OCI-LY7 (cell line): ENCODE data around the gene CRY1. TPM values are rescaled to one million over a fixed set of nuclear protein-coding genes. Genes with fewer than 3 reads are reported as not detected.

Experiments
- BruUV-seq: library from RNA; stranded (reverse); fragments of 400-500 nt; replicated peaks from 2 replicates; lab custom pipeline; 2021; lab: Mats Ljungman, UMichigan
- CTCF ChIA-PET: fragments of 300-600 bp; sonication (Branson Sonifier 250); formaldehyde crosslinking; loops from one replicate; lab custom pipeline; 2022; ENCODE audit warnings: antibody characterized with exemption; ENCODE audit not compliant: unreplicated experiment; lab: Charles Lee
- POLR2A ChIA-PET: fragments of 300-600 bp; sonication (Branson Sonifier 250); formaldehyde crosslinking; loops from one replicate; lab custom pipeline; 2022; ENCODE audit warnings: antibody characterized with exemption; lab: Charles Lee
- DNase-seq: peaks from one replicate; pipeline ENCODE4 v3.0.0-alpha.2; 2015; ENCODE audit warnings: low spot score
- H2AFZ ChIP-seq: fragments of 200-600 bp; sonication (generic), shearing (Covaris generic); 2 replicates; pipeline ENCODE4 v1.6.1; 2014; ENCODE audit warnings: mild to moderate bottlenecking, antibody characterized with exemption, low read length, moderate library complexity
- H3K27ac ChIP-seq: fragments of 200-600 bp; sonication (generic); 2 replicates; pipeline ENCODE4 v1.5.1; 2014; ENCODE audit warnings: mixed run types, low read depth, mild to moderate bottlenecking, moderate library complexity, low read length, inconsistent platforms; ENCODE audit not compliant: poor library complexity, severe bottlenecking
- H3K36me3 ChIP-seq: fragments of 200-600 bp; sonication (generic); 2 replicates; pipeline ENCODE4 v1.6.1; 2014; ENCODE audit warnings: mild to moderate bottlenecking, antibody characterized with exemption, low read length, moderate library complexity, mixed read lengths; ENCODE audit not compliant: insufficient read depth
- H3K4me1 ChIP-seq: fragments of 200-600 bp; sonication (generic); 2 replicates; pipeline ENCODE4 v1.5.1; 2014; ENCODE audit warnings: mild to moderate bottlenecking, low read length; ENCODE audit not compliant: insufficient read depth, poor library complexity, severe bottlenecking
- H3K4me2 ChIP-seq: fragments of 200-600 bp; sonication (generic); 2 replicates; pipeline ENCODE4 v1.6.1; 2014; ENCODE audit warnings: mild to moderate bottlenecking, low read length
- H3K4me3 ChIP-seq: fragments of 200-600 bp; sonication (generic); 2 replicates; pipeline ENCODE4 v1.5.1; 2014; ENCODE audit warnings: mild to moderate bottlenecking, low read depth, low read length; ENCODE audit not compliant: poor library complexity, severe bottlenecking
- H3K79me2 ChIP-seq: fragments of 200-600 bp; sonication (generic); 2 replicates; pipeline ENCODE4 v1.6.1; 2016; ENCODE audit warnings: low read depth, mild to moderate bottlenecking, low read length, moderate library complexity, mixed read lengths; ENCODE audit not compliant: insufficient read depth
- H3K9me2 ChIP-seq: fragments of 200-600 bp; sonication (generic); 2 replicates; pipeline ENCODE4 v1.6.1; 2016; ENCODE audit warnings: mild to moderate bottlenecking, low read length, mixed read lengths; ENCODE audit not compliant: insufficient read depth
- H3K9me3 ChIP-seq: fragments of 200-600 bp; sonication (generic); 2 replicates; pipeline ENCODE4 v1.6.1; 2014; ENCODE audit warnings: mild to moderate bottlenecking, mixed run types, low read length, mixed read lengths
- H4K20me1 ChIP-seq: fragments of 200-600 bp; sonication (generic); 2 replicates; pipeline ENCODE4 v1.6.1; 2014; ENCODE audit warnings: mild to moderate bottlenecking, antibody characterized with exemption, low read length, moderate library complexity, mixed read lengths; ENCODE audit not compliant: insufficient read depth
- CTCF ChIP-seq: fragments of 200-600 bp; sonication (generic); conservative IDR thresholded peaks from 2 replicates; pipeline ENCODE4 v1.5.1; 2014; ENCODE audit warnings: mild to moderate bottlenecking, antibody characterized with exemption, low read length, moderate library complexity, mixed read lengths
- EZH2phosphoT487 ChIP-seq: fragments of 200-600 bp; sonication (generic); IDR thresholded peaks from 2 replicates; pipeline ENCODE4 v1.6.1; 2018; ENCODE audit warnings: low read depth, borderline replicate concordance, mild to moderate bottlenecking, mixed run types, antibody characterized with exemption, low read length, moderate library complexity, mixed read lengths
- intact Hi-C: fragments of 100-400 bp; cut with micrococcal nuclease; formaldehyde crosslinking; loops from one replicate; pipeline ENCODE4 v1.10.0; 2022; ENCODE audit not compliant: unreplicated experiment
- total RNA-seq, 2 experiments: library from RNA; depleted of rRNA in 1 of 2; stranded (reverse); fragments of >200 nt in 1 of 2; shearing (Covaris generic) in 1 of 2; gene quantifications; 2 replicates each; pipeline ENCODE4 v1.2.3, GENCODE V29; 2014 to 2022

Gene CRY1
- total RNA-seq, 2 experiments from 2014 or later, result not detected

DNA sequence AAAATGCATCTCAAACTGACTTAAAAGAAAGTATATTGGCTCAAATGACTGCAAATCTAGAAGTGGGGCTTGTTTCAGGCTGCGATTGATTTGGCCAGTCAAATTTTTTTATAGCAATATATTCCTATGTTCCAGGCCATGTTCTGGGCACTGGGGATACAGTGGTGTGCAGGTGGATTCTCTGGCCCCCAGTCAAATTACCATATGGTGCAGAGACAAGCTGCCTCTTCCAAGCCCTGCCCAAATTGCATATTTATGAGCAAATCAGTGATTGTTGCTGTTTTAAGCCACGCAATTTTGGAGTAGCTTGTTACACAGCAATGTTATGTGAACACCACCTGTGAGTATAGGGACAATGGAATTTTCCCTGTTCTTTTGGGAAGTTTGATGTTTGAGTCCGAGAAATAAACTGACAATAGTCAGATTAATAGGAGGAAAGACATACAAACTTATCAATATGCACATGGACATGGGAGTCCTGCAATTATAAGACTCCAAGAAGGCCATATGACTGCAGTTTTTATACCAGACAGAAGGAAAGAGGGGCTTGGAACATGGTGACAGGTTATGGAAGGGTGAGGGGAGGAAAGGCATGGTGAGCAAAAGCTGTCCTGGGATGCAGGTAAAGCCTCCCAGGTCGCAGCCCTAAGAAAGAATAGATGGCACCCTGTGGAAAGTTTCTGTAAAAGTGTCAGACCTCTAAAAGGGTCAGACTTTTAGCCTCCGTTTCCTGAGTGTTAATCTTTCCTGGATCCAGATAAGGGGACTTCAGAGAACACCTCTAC is 13.1 kb upstream of the CRY1 start:
- Histone ChIP-seq H3K79me2 (no peaks in the 10 kb centered on the region), H3K27ac (no peak overlapping the region), H3K4me1 (no peaks in the 10 kb centered on the region), H2AFZ (no peak overlapping the region), H3K9me3 (no peaks in the 10 kb centered on the region), H4K20me1 (no peaks in the 10 kb centered on the region), H3K36me3 (no peaks in the 10 kb centered on the region), H3K9me2 (no peaks in the 10 kb centered on the region), H3K4me2 (no peak overlapping the region), H3K4me3 (no peak overlapping the region)
- intact Hi-C loops, result no loop called here
- POLR2A ChIA-PET, result no interaction called here
- DNase-seq, result no peak
- TF ChIP-seq CTCF (no peak), EZH2phosphoT487 (no peak)
- CTCF ChIA-PET, result no interaction called here
- BruUV-seq, result no TSS peak

- no peaks in the 10 kb centered on the region for H3K9me3 ChIP-seq
- intact Hi-C loops, result no loop called here
Observed at GRCh38 chr12:107105410-107105703, 12.0 kb upstream of the CRY1 start.

More at GRCh38 chr12:107105410-107105703, 12.0 kb upstream of the CRY1 start:
- Histone ChIP-seq H3K27ac (no peak overlapping the region), H3K4me1 (no peaks in the 10 kb centered on the region), H3K9me2 (no peaks in the 10 kb centered on the region), H2AFZ (no peak overlapping the region), H3K4me3 (no peak overlapping the region), H3K79me2 (no peaks in the 10 kb centered on the region), H4K20me1 (no peaks in the 10 kb centered on the region), H3K4me2 (no peak overlapping the region), H3K36me3 (no peaks in the 10 kb centered on the region)
- ChIA-PET POLR2A (interaction anchor here (0.6 kb wide), 1 partner anchor 310 kb away, joined by 3 read pairs; no protein-coding TSS in a partner anchor), CTCF (no interaction called here)
- no TSS peak for BruUV-seq
- TF ChIP-seq EZH2phosphoT487 (no peak), CTCF (no peak)
- no peak for DNase-seq
